Measurements from ENCODE around the gene HSF2. TPM values are rescaled to one million over a fixed set of nuclear protein-coding genes. Genes with fewer than 3 reads are reported as not detected.

Gene HSF2
- total and polyA plus RNA-seq, 2 of the 13 experiments (the other 11 are each of a cell fraction or from before 2014, with no cell fraction given): 24.8 to 26.4 TPM

DNA sequence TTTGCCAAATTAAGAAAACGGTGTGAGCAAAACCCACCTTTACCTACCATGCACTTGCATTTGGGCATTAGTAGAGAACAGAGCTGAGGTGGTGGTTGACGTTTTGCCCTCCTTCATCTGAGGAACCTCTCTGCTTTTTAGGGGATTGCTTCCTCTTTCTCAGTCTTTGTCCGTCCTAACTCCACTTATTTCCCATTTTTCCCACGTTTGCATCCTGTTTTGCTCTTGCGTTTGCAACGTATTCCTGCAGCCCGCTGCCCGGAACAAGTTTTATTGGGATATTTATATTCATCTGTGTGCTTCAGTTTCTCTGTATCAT, 72.5 kb downstream of the HSF2 start (continued):
- TF ChIP-seq GMEB1 (CRISPR knock-in tag; IDR thresholded peaks at IDR 0.05; ENCODE audit: borderline replicate concordance): peak; percentile 13; the same call in 1 of the 2 replicates
- 0 out of 2 replicates have a peak, but pooled peaks have one; percentile 1 for TF ChIP-seq FOXK2 (IDR thresholded peaks at IDR 0.05)
- 0 out of 2 replicates have a peak, but pooled peaks have one; percentile 14 for TF ChIP-seq JUND (CRISPR knock-in tag; IDR thresholded peaks at IDR 0.05)
- TF ChIP-seq GATAD2A (CRISPR knock-in tag; IDR thresholded peaks at IDR 0.05): 0 out of 2 replicates have a peak, but pooled peaks have one; percentile 5
- 0 out of 4 replicates have a peak, but pooled peaks of 1 of the 2 experiments have one; percentile 2 for TF ChIP-seq REST (IDR thresholded peaks at IDR 0.05; ENCODE audit: borderline replicate concordance in 1 of 2, low read depth in 1 of 2, low read length in 2 of 2)
- TF ChIP-seq ZMYM4 (CRISPR knock-in tag; IDR thresholded peaks at IDR 0.05): peak; percentile 30; the same call in 1 of the 2 replicates
- TF ChIP-seq IRX3 (CRISPR knock-in tag; IDR thresholded peaks at IDR 0.05; ENCODE audit: borderline replicate concordance, low read depth): no peak
- 0 out of 2 replicates have a peak, but pooled peaks have one; percentile 20 for TF ChIP-seq ELF3 (CRISPR knock-in tag; IDR thresholded peaks at IDR 0.05)
- 0 out of 2 replicates have a peak, but pooled peaks have one; percentile 62 for TF ChIP-seq TSC22D2 (CRISPR knock-in tag; IDR thresholded peaks at IDR 0.05; ENCODE audit: borderline replicate concordance)
- 0 out of 2 replicates have a peak, but pooled peaks have one; percentile 21 for TF ChIP-seq SNAI1 (CRISPR knock-in tag; IDR thresholded peaks at IDR 0.05; ENCODE audit: borderline replicate concordance)
- 0 out of 2 replicates have a peak, but pooled peaks have one; percentile 7 for TF ChIP-seq ZNF44 (CRISPR knock-in tag; IDR thresholded peaks at IDR 0.05)
- no peak for TF ChIP-seq ZBTB20 (CRISPR knock-in tag; IDR thresholded peaks at IDR 0.05; ENCODE audit: borderline replicate concordance, low read depth)
- 0 out of 2 replicates have a peak, but pooled peaks have one; percentile 55 for TF ChIP-seq PHF21A (CRISPR knock-in tag; IDR thresholded peaks at IDR 0.05)
- TF ChIP-seq CBFB (CRISPR knock-in tag; IDR thresholded peaks at IDR 0.05): 0 out of 2 replicates have a peak, but pooled peaks have one; percentile 4
- TF ChIP-seq KAT8 (CRISPR knock-in tag; IDR thresholded peaks at IDR 0.05): peak; percentile 63; the same call in 1 of the 2 replicates
- TF ChIP-seq MEIS1 (CRISPR knock-in tag; IDR thresholded peaks at IDR 0.05; ENCODE audit: borderline replicate concordance): 0 out of 2 replicates have a peak, but pooled peaks have one; percentile 16
- TF ChIP-seq ZNF343 (CRISPR knock-in tag; IDR thresholded peaks at IDR 0.05): 0 out of 2 replicates have a peak, but pooled peaks have one; percentile 0
- peak; percentile 83; the same call in 1 of the 2 replicates for TF ChIP-seq KLF9 (CRISPR knock-in tag; IDR thresholded peaks at IDR 0.05; ENCODE audit: low read depth)
- TF ChIP-seq ZFX (CRISPR knock-in tag; IDR thresholded peaks at IDR 0.05; ENCODE audit: low read depth): peak; percentile 10; the same call in 1 of the 2 replicates
- peak; percentile 12; the same call in 1 of the 2 replicates for TF ChIP-seq SP4 (CRISPR knock-in tag; IDR thresholded peaks at IDR 0.05)
- peak; percentile 15; the same call in 1 of the 2 replicates for TF ChIP-seq ZNF792 (CRISPR knock-in tag; IDR thresholded peaks at IDR 0.05)
- TF ChIP-seq ZNF331 (CRISPR knock-in tag; IDR thresholded peaks at IDR 0.05): 0 out of 2 replicates have a peak, but pooled peaks have one; percentile 2
- no peak for TF ChIP-seq NONO (IDR thresholded peaks at IDR 0.05)
- TF ChIP-seq NONO (CRISPR knock-in tag; conservative IDR thresholded peaks at IDR 0.05): 0 out of 2 replicates have a peak, but pooled peaks have one; percentile 3
- 0 out of 2 replicates have a peak, but pooled peaks have one; percentile 9 for TF ChIP-seq ZNF441 (CRISPR knock-in tag; IDR thresholded peaks at IDR 0.05; ENCODE audit: borderline replicate concordance)
- TF ChIP-seq ZNF567 (CRISPR knock-in tag; IDR thresholded peaks at IDR 0.05; ENCODE audit: borderline replicate concordance): 0 out of 2 replicates have a peak, but pooled peaks have one; percentile 39
- TF ChIP-seq ZFP82 (CRISPR knock-in tag; IDR thresholded peaks at IDR 0.05; ENCODE audit: borderline replicate concordance): 0 out of 2 replicates have a peak, but pooled peaks have one; percentile 70
